Measurements from ENCODE around the gene MED13L. TPM values are rescaled to one million over a fixed set of nuclear protein-coding genes. Genes with fewer than 3 reads are reported as not detected.

Gene MED13L
- total and polyA plus RNA-seq, 2 of the 8 experiments (the other 6 are each of a cell fraction or from before 2014, with no cell fraction given) = 15.9 to 51.7 TPM

GRCh38 chr12:116304621-116305020 is 27.1 kb upstream of the MED13L start:
- Histone ChIP-seq H2BK20ac (ENCODE audit: low read length) (no peak overlapping the region), H4K5ac (ENCODE audit: insufficient read length, low read depth, low read length) (no peak overlapping the region), H3K4me3 (ENCODE audit: extremely low read depth in 1 of 4, insufficient read depth in 2 of 4, low read depth in 3 of 4, low read length in 4 of 4) (no peak overlapping the region), H4K20me1 (replicated peaks in 1 of 2; ENCODE audit: control insufficient read depth in 1 of 2, insufficient read depth in 2 of 2, low read length in 2 of 2) (no peaks in the 10 kb centered on the region), H4K91ac (replicated peaks; ENCODE audit: insufficient read length, low read length) (no peak overlapping the region), H2AFZ (ENCODE audit: low read length) (no peak overlapping the region), H2BK15ac (ENCODE audit: low read length) (no peak overlapping the region), H2AK5ac (ENCODE audit: low read depth, low read length) (no peak overlapping the region), H3K27ac (ENCODE audit: low read depth, low read length) (no peak overlapping the region), H3K4me1 (replicated peaks in 1 of 4; ENCODE audit: control insufficient read depth in 3 of 4, insufficient read depth in 4 of 4, low read length in 3 of 4) (peaks cover 0 to 3% (median 1%) of the 10 kb centered on the region in 4 experiments; a peak in 2 of 7 replicates), H2BK120ac (replicated peaks; ENCODE audit: low read depth, low read length) (no peak overlapping the region), H3K4ac (replicated peaks; ENCODE audit: insufficient read length, low read depth, low read length) (no peak overlapping the region), H3K23ac (ENCODE audit: insufficient read length) (no peak overlapping the region), H3K9me3 (ENCODE audit: insufficient read depth in 2 of 2, low read depth in 1 of 2, low read length in 1 of 2) (no peaks in the 10 kb centered on the region), H2BK5ac (ENCODE audit: low read depth, low read length) (no peak overlapping the region), H3K4me2 (ENCODE audit: insufficient read depth in 1 of 2, low read depth in 2 of 2, low read length in 2 of 2) (no peak overlapping the region), H3K23me2 (ENCODE audit: low read depth, low read length) (no peaks in the 10 kb centered on the region), H3K14ac (ENCODE audit: insufficient read length) (no peak overlapping the region), H3K9ac (replicated peaks in 1 of 4; ENCODE audit: extremely low read depth in 1 of 4, low read depth in 3 of 4, low read length in 3 of 4) (no peak overlapping the region), H3K36me3 (ENCODE audit: control insufficient read depth in 2 of 4, insufficient read depth in 4 of 4, low read length in 3 of 4) (no peaks in the 10 kb centered on the region), H3K79me2 (ENCODE audit: control insufficient read depth in 1 of 2, insufficient read depth in 2 of 2, low read length in 2 of 2) (no peaks in the 10 kb centered on the region), H2BK12ac (ENCODE audit: low read depth, low read length) (no peak overlapping the region), H3K79me1 (ENCODE audit: low read depth, low read length) (no peaks in the 10 kb centered on the region), H3K56ac (replicated peaks; ENCODE audit: insufficient read length, low read depth, low read length) (no peak overlapping the region), H3K27me3 (replicated peaks in 1 of 4; ENCODE audit: control insufficient read depth in 3 of 4, extremely low read depth in 1 of 4, insufficient read depth in 3 of 4, low read length in 3 of 4) (no peaks in the 10 kb centered on the region), H4K8ac (ENCODE audit: extremely low read depth, insufficient read depth, low read length) (no peak overlapping the region), H3K18ac (ENCODE audit: extremely low read depth, low read length) (no peak overlapping the region)
- ChIA-PET POLR2A (ENCODE audit: partially characterized antibody) (interaction anchor here (2.0 kb wide), 1 partner anchor 123 kb away, joined by 4 read pairs; no protein-coding TSS in a partner anchor), CTCF (ENCODE audit: partially characterized antibody) (interaction anchor here (0.5 to 1.5 kb wide), 4 partner anchors 18 to 1412 kb away, joined by 3 to 4 read pairs (median 3); no protein-coding TSS in a partner anchor)
- DNase-seq (ENCODE audit: low read depth in 1 of 2, low spot score in 2 of 2) (no peak), FAIRE-seq (no peak)
- WGBS, 2 experiments (ENCODE audit: extremely low coverage in 1 of 2, insufficient coverage in 1 of 2, insufficient read length in 1 of 2, insufficient replicate concordance in 2 of 2, low coverage in 1 of 2, low lambda C conversion rate in 2 of 2, missing lambda C conversion rate in 1 of 2) = 88% methylated on average over 4 of the region's 4 CpGs; no CpG with 5 or more reads in 1 of the 2 experiments
- TF ChIP-seq BACH1 (IDR thresholded peaks at IDR 0.05; ENCODE audit: low read length) (no peak), KDM1A (IDR thresholded peaks at IDR 0.05; ENCODE audit: borderline replicate concordance, low read length) (peak; percentile 64; the same call in 1 of the 2 replicates), HDAC6 (IDR thresholded peaks at IDR 0.05; ENCODE audit: low read depth, low read length) (no peak), SAP30 (IDR thresholded peaks at IDR 0.05; ENCODE audit: insufficient read depth, insufficient replicate concordance, low read length) (no peak)
